Measurements from ENCODE around the gene FCN2. TPM values are rescaled to one million over a fixed set of nuclear protein-coding genes. Genes with fewer than 3 reads are reported as not detected.

FCN2 gene
- not detected in 2 replicates for total RNA-seq (ENCODE audit: low replicate concordance)

GRCh38 chr9:134880484-134881312 lies at the start of gene FCN2:
TSS of gene FCN2 (plus strand) at chr9:134880810. CDS start at chr9:134880822, 12 bp downstream.

GRCh38 chr9:134917431-134918373 lies 37.1 kb downstream of the FCN2 start, which contains the start of gene FCN1:
TSS of gene FCN1 (minus strand) at chr9:134917912. CDS start at chr9:134917871, 41 bp downstream.

Other genes with a start within 250 kb of the FCN2 start
- 82.4 and 223 TPM in 2 replicates for gene COL5A1, start 239.0 kb upstream of the FCN2 start, total RNA-seq (ENCODE audit: low replicate concordance)
- not detected in 2 replicates for gene FCN1, start 37.1 kb downstream of the FCN2 start, total RNA-seq (ENCODE audit: low replicate concordance)
- gene OLFM1, start 206.9 kb downstream of the FCN2 start, total RNA-seq (ENCODE audit: low replicate concordance): 0.15 and 4.2 TPM in 2 replicates